HepG2 (cell line): ENCODE measurements around the gene RPUSD3.
"Not testable (repeated sequence)": the region's sequence is repeated elsewhere in the genome, so short reads cannot be mapped to it uniquely, and the experiment has no call there.

Experiments used
- CBFB ChIP-seq: sonication (generic); formaldehyde crosslinking; IDR thresholded peaks from 2 replicates; pipeline ENCODE4 v1.4.0; 2020; ENCODE audit warnings: missing genetic modification reagents
- EZH2 ChIP-seq: conservative IDR thresholded peaks from 2 replicates; pipeline ENCODE4 v1.6.1; 2012; ENCODE audit warnings: mild to moderate bottlenecking, low read depth, low read length, moderate library complexity
- FOSL1 ChIP-seq: sonication (generic); formaldehyde crosslinking; IDR thresholded peaks from 2 replicates; pipeline ENCODE4 v1.9.0; 2021; ENCODE audit warnings: missing genetic modification reagents, borderline replicate concordance
- GABPA ChIP-seq, 2 experiments: IDR thresholded peaks; 2 replicates each; pipeline ENCODE4 v1.6.1; 2011 to 2016; ENCODE audit warnings: low read depth in 2 of 2, low read length in 1 of 2, missing biosample characterization in 1 of 2, missing genetic modification characterization in 1 of 2
- KLF16 ChIP-seq, 2 experiments: sonication (generic) in 1 of 2; formaldehyde crosslinking in 1 of 2; IDR thresholded peaks; 2 replicates each; pipeline versions ENCODE4 v1.6.1 to v1.8.0; 2016 to 2023; ENCODE audit warnings: missing genetic modification reagents in 2 of 2, missing compliant biosample characterization in 1 of 2
- MXI1 ChIP-seq: IDR thresholded peaks from 3 replicates; pipeline ENCODE4 v1.6.1; 2012; ENCODE audit warnings: low read depth, low read length, inconsistent platforms, borderline replicate concordance
- MYC ChIP-seq: sonication (generic); formaldehyde crosslinking; IDR thresholded peaks from 2 replicates; pipeline ENCODE4 v1.9.0; 2021; ENCODE audit warnings: missing genetic modification reagents, borderline replicate concordance
- PAF1 ChIP-seq: IDR thresholded peaks from 2 replicates; pipeline ENCODE4 v1.6.1; 2016; ENCODE audit warnings: missing genetic modification reagents, missing compliant biosample characterization
- PHB2 ChIP-seq: fragments of 450-650 bp; IDR thresholded peaks from 2 replicates; pipeline ENCODE4 v1.6.1; 2018; ENCODE audit not compliant: partially characterized antibody
- POLR2AphosphoS5 ChIP-seq: IDR thresholded peaks from 2 replicates; pipeline ENCODE4 v1.6.1; 2012; ENCODE audit warnings: low read depth, low read length
- SMC3 ChIP-seq: IDR thresholded peaks from 2 replicates; pipeline ENCODE4 v1.6.1; 2011; ENCODE audit warnings: low read length, improper control_type of control experiment
- TF ChIP-seq, protein P1 (sequence below): sonication (generic); formaldehyde crosslinking; IDR thresholded peaks from 2 replicates; pipeline ENCODE4 v1.4.0; 2020; ENCODE audit warnings: missing genetic modification reagents
- TF ChIP-seq, protein P2 (sequence below): IDR thresholded peaks from 2 replicates; pipeline ENCODE4 v1.6.1; 2016; ENCODE audit warnings: mild to moderate bottlenecking
- TF ChIP-seq, protein P3 (sequence below): sonication (generic); formaldehyde crosslinking; IDR thresholded peaks from 2 replicates; pipeline ENCODE4 v1.8.1; 2023; ENCODE audit warnings: missing genetic modification reagents, inconsistent platforms, borderline replicate concordance

DNA sequence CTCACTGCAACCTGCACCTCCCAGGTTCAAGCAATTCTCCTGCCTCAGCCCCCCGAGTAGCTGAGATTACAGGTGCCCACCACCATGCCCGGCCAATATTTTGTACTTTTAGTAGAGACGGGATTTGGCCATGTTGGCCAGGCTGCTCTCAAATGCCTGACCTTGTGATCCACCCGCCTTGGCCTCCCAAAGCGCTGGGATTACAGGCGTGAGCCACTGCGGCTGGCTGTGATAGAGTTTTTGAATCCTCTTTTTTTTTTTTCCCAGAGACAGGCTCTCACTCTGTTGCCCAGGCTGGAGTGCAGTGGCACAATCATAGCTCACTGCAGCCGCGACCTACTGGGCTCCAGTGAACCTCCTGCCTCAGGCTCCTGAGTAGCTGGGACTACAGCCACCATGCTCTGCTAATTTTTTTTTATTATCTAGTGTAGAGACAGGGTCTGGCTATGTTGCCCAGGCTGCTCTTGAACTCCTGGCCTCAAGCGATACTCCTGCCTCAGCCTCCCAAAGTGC lies 21.4 kb upstream of the RPUSD3 start:
- not testable (repeated sequence) for TF ChIP-seq KLF16 (CRISPR knock-in tag; IDR thresholded peaks at IDR 0.05); PHB2; MYC (CRISPR knock-in tag); GABPA (IDR thresholded peaks at IDR 0.05; ENCODE audit: low read depth, low read length); GABPA (CRISPR knock-in tag; IDR thresholded peaks at IDR 0.05; ENCODE audit: low read depth); CBFB; SMC3; EZH2; MXI1; POLR2AphosphoS5; PAF1 (CRISPR knock-in tag); FOSL1 (CRISPR knock-in tag)
- TF ChIP-seq, protein P1, sequence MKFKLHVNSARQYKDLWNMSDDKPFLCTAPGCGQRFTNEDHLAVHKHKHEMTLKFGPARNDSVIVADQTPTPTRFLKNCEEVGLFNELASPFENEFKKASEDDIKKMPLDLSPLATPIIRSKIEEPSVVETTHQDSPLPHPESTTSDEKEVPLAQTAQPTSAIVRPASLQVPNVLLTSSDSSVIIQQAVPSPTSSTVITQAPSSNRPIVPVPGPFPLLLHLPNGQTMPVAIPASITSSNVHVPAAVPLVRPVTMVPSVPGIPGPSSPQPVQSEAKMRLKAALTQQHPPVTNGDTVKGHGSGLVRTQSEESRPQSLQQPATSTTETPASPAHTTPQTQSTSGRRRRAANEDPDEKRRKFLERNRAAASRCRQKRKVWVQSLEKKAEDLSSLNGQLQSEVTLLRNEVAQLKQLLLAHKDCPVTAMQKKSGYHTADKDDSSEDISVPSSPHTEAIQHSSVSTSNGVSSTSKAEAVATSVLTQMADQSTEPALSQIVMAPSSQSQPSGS (CRISPR knock-in tag): not testable (repeated sequence)
- TF ChIP-seq, protein P2, sequence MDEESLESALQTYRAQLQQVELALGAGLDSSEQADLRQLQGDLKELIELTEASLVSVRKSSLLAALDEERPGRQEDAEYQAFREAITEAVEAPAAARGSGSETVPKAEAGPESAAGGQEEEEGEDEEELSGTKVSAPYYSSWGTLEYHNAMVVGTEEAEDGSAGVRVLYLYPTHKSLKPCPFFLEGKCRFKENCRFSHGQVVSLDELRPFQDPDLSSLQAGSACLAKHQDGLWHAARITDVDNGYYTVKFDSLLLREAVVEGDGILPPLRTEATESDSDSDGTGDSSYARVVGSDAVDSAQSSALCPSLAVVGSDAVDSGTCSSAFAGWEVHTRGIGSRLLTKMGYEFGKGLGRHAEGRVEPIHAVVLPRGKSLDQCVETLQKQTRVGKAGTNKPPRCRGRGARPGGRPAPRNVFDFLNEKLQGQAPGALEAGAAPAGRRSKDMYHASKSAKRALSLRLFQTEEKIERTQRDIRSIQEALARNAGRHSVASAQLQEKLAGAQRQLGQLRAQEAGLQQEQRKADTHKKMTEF (CRISPR knock-in tag): not testable (repeated sequence)
- TF ChIP-seq, protein P3, sequence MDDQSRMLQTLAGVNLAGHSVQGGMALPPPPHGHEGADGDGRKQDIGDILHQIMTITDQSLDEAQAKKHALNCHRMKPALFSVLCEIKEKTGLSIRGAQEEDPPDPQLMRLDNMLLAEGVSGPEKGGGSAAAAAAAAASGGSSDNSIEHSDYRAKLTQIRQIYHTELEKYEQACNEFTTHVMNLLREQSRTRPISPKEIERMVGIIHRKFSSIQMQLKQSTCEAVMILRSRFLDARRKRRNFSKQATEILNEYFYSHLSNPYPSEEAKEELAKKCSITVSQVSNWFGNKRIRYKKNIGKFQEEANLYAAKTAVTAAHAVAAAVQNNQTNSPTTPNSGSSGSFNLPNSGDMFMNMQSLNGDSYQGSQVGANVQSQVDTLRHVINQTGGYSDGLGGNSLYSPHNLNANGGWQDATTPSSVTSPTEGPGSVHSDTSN (CRISPR knock-in tag): not testable (repeated sequence)
